Astrocyte (in vitro differentiated cells and primary cell): Measurements from ENCODE around the gene ASB2. TPM values are rescaled to one million over a fixed set of nuclear protein-coding genes. Genes with fewer than 3 reads are reported as not detected.

ENCODE experiments used
- DNase-seq: peaks from one replicate; pipeline ENCODE4 v3.0.0-alpha.2; 2010; ENCODE audit warnings: low read depth
- FAIRE-seq: peaks from 2 replicates; lab custom pipeline; 2011; peaks lifted over from hg19 to GRCh38; lab: Jason Lieb, UNC
- H2AFZ ChIP-seq: 2 replicates; pipeline ENCODE4 v1.6.0; 2012; ENCODE audit warnings: low read depth, low read length, inconsistent platforms
- H3K27ac ChIP-seq: 2 replicates; pipeline ENCODE4 v1.5.1; 2011; ENCODE audit warnings: low read depth, low read length, inconsistent platforms
- H3K27me3 ChIP-seq: 2 replicates; pipeline ENCODE4 v1.6.0; 2011; ENCODE audit warnings: low read length, inconsistent platforms; ENCODE audit not compliant: insufficient read depth
- H3K36me3 ChIP-seq: 2 replicates; pipeline ENCODE4 v1.5.1; 2011; ENCODE audit warnings: low read length, inconsistent platforms; ENCODE audit not compliant: insufficient read depth
- H3K4me1 ChIP-seq: 2 replicates; pipeline ENCODE4 v1.5.1; 2011; ENCODE audit warnings: low read length, inconsistent platforms; ENCODE audit not compliant: insufficient read depth
- H3K4me2 ChIP-seq: 2 replicates; pipeline ENCODE4 v1.6.0; 2012; ENCODE audit warnings: low read length, inconsistent platforms
- H3K4me3 ChIP-seq: 2 replicates; pipeline ENCODE4 v1.5.1; 2011; ENCODE audit warnings: low read depth, mild to moderate bottlenecking, low read length, inconsistent platforms; ENCODE audit not compliant: insufficient read depth
- H3K79me2 ChIP-seq: 2 replicates; pipeline ENCODE4 v1.6.0; 2012; ENCODE audit warnings: mild to moderate bottlenecking, low read length, inconsistent platforms; ENCODE audit not compliant: insufficient read depth
- H3K9ac ChIP-seq: 2 replicates; pipeline ENCODE4 v1.6.0; 2012; ENCODE audit warnings: mild to moderate bottlenecking, low read length, inconsistent platforms
- H3K9me3 ChIP-seq: 2 replicates; pipeline ENCODE4 v1.5.1; 2012; ENCODE audit warnings: low read depth, mild to moderate bottlenecking, low read length, inconsistent platforms; ENCODE audit not compliant: insufficient read depth
- H4K20me1 ChIP-seq: 2 replicates; pipeline ENCODE4 v1.6.0; 2012; ENCODE audit warnings: low read length, inconsistent platforms; ENCODE audit not compliant: insufficient read depth
- H3K27ac Mint-ChIP-seq: one replicate; pipeline ENCODE4 v1.8.0; 2021; ENCODE audit warnings: mild to moderate bottlenecking, mixed read lengths; ENCODE audit not compliant: unreplicated experiment
- H3K27me3 Mint-ChIP-seq: one replicate; pipeline ENCODE4 v1.8.0; 2021; ENCODE audit warnings: low read depth, mixed read lengths; ENCODE audit not compliant: unreplicated experiment
- H3K36me3 Mint-ChIP-seq: one replicate; pipeline ENCODE4 v1.8.0; 2021; ENCODE audit warnings: low read depth, mixed read lengths; ENCODE audit not compliant: unreplicated experiment
- H3K4me1 Mint-ChIP-seq: one replicate; pipeline ENCODE4 v1.8.0; 2021; ENCODE audit warnings: low read depth, mixed read lengths; ENCODE audit not compliant: unreplicated experiment
- H3K4me3 Mint-ChIP-seq: one replicate; pipeline ENCODE4 v1.8.0; 2021; ENCODE audit warnings: mild to moderate bottlenecking, moderate library complexity, mixed read lengths; ENCODE audit not compliant: unreplicated experiment
- H3K9me3 Mint-ChIP-seq: one replicate; pipeline ENCODE4 v1.8.0; 2021; ENCODE audit warnings: mild to moderate bottlenecking, mixed read lengths; ENCODE audit not compliant: unreplicated experiment
- EZH2 ChIP-seq: IDR thresholded peaks from 2 replicates; pipeline ENCODE4 v1.6.1; 2012; ENCODE audit warnings: mild to moderate bottlenecking, low read length, inconsistent platforms; ENCODE audit not compliant: insufficient read depth
- total RNA-seq: library from RNA; stranded (reverse); gene quantifications from 2 replicates; pipeline ENCODE4 v1.2.1, GENCODE V29; 2021
- TF ChIP-seq, protein P1 (sequence below): IDR thresholded peaks from 2 replicates; pipeline ENCODE4 v1.5.1; 2011; ENCODE audit warnings: low read depth, mild to moderate bottlenecking, inconsistent platforms, low read length, moderate library complexity; ENCODE audit not compliant: insufficient read depth

Gene ASB2
- total RNA-seq, 1 donor from 2014 or later = 0.25 TPM

DNA sequence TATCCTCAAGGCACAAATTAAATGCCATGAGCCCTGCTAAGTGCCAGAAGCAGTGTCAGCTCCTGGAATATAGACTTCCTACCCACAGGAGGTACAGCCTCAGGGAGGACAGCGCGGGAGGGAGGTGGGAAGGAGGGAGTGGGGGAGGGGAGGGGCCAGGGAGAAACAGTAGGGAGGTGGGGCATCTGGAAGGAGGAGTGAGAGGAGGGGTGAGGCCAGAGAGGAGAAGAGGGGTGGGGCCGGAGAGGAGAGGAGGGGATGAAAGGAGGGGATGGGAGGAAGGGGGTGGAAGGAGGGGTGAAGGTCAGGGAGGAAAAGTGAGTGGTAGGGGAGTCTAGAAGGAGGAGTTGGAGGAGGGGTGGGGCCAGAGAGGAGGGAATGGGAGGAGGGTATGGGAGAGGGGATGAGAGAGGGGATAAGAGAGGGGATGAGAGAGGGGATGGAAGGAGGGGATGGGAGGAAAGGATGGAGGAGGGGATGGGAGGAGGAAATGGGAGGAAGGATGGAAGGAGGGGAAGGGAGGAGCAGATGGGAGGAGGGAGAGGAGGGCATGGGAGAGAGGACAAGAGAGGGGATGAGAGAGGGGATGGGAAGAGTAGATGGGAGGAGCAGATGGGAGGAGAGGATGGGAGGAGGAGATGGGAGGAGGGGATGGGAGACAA is 11.6 kb upstream of the ASB2 start:
- Mint-ChIP-seq H3K36me3 (no peaks in the 10 kb centered on the region), H3K27ac (no peak overlapping the region), H3K27me3 (peaks cover 39% of the 10 kb centered on the region), H3K4me3 (no peak overlapping the region), H3K9me3 (peaks cover 6% of the 10 kb centered on the region), H3K4me1 (peaks cover 17% of the 10 kb centered on the region)
- no peak for DNase-seq
- H3K27me3 ChIP-seq = peaks cover 7% of the 10 kb centered on the region
- no peak for TF ChIP-seq EZH2
- TF ChIP-seq, protein P1, sequence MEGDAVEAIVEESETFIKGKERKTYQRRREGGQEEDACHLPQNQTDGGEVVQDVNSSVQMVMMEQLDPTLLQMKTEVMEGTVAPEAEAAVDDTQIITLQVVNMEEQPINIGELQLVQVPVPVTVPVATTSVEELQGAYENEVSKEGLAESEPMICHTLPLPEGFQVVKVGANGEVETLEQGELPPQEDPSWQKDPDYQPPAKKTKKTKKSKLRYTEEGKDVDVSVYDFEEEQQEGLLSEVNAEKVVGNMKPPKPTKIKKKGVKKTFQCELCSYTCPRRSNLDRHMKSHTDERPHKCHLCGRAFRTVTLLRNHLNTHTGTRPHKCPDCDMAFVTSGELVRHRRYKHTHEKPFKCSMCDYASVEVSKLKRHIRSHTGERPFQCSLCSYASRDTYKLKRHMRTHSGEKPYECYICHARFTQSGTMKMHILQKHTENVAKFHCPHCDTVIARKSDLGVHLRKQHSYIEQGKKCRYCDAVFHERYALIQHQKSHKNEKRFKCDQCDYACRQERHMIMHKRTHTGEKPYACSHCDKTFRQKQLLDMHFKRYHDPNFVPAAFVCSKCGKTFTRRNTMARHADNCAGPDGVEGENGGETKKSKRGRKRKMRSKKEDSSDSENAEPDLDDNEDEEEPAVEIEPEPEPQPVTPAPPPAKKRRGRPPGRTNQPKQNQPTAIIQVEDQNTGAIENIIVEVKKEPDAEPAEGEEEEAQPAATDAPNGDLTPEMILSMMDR = no peak
- H3K27ac ChIP-seq = no peak overlapping the region
- no peaks in the 10 kb centered on the region for H4K20me1 ChIP-seq
- no peaks in the 10 kb centered on the region for H3K79me2 ChIP-seq
- H3K4me1 ChIP-seq = peaks cover 17% of the 10 kb centered on the region
- no peak overlapping the region for H2AFZ ChIP-seq
- no peak overlapping the region for H3K9ac ChIP-seq
- H3K9me3 ChIP-seq = no peaks in the 10 kb centered on the region
- H3K4me3 ChIP-seq = no peak overlapping the region
- no peak overlapping the region for H3K4me2 ChIP-seq
- FAIRE-seq = no peak
- H3K36me3 ChIP-seq = no peaks in the 10 kb centered on the region

DNA sequence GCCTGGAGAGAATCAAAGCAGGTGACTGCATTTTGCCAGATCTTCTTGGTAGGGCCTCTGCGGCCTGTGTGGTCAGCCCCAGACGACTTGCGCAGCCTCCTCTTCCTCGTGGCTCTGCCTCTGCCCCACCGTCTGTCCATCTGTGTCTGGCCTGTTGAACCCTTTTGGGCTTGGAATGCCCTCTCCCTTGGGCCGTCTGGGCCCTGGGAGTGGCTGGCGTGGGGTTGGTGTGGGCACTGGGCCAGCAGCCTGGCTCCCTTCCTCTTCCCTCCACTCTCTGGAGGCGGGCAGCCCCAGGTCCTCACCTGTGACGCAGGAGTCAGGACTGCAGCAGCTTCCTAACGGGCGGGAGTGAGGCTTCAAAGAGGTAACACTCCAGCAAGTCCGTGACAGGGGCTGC is 11.0 kb upstream of the ASB2 start:
- Histone ChIP-seq H4K20me1 (no peaks in the 10 kb centered on the region), H3K9ac (no peak overlapping the region), H3K4me1 (peaks cover 17% of the 10 kb centered on the region), H3K79me2 (no peaks in the 10 kb centered on the region), H3K9me3 (no peaks in the 10 kb centered on the region), H3K27me3 (peaks cover 7% of the 10 kb centered on the region), H3K27ac (no peak overlapping the region), H2AFZ (no peak overlapping the region), H3K36me3 (no peaks in the 10 kb centered on the region), H3K4me3 (no peak overlapping the region), H3K4me2 (no peak overlapping the region)
- Mint-ChIP-seq H3K4me3 (no peak overlapping the region), H3K36me3 (no peaks in the 10 kb centered on the region), H3K9me3 (peaks cover 6% of the 10 kb centered on the region), H3K27me3 (peaks cover 39% of the 10 kb centered on the region), H3K27ac (no peak overlapping the region), H3K4me1 (peaks cover 17% of the 10 kb centered on the region)
- FAIRE-seq (no peak), DNase-seq (no peak)
- TF ChIP-seq, protein P1 = no peak
- TF ChIP-seq EZH2 = no peak

DNA sequence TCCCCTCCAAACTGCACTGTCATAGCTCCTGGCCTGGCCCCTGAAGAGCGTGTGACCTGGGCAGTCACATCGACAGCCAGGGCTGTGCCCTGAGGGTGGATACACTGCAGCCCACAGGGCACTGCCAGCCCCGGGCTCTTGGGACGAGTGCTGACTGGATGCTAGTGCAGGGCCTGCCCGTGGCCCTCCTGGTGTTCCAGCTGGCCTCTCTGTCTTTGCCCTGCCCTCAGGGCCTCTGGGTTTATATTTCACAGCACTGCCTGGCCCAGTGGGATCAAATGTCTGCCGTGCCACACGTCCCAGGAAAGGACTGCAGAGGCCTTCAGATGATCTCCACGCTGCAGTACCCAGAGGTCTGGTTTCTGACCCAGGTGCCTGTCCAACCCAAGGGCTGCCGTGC is 10.6 kb upstream of the ASB2 start:
- Histone ChIP-seq H3K27me3 (peaks cover 7% of the 10 kb centered on the region), H2AFZ (no peak overlapping the region), H3K79me2 (no peaks in the 10 kb centered on the region), H3K36me3 (no peaks in the 10 kb centered on the region), H3K4me2 (no peak overlapping the region), H3K4me1 (peaks cover 17% of the 10 kb centered on the region), H3K27ac (no peak overlapping the region), H3K9ac (no peak overlapping the region), H4K20me1 (no peaks in the 10 kb centered on the region), H3K4me3 (no peak overlapping the region), H3K9me3 (no peaks in the 10 kb centered on the region)
- peaks cover 17% of the 10 kb centered on the region for H3K4me1 Mint-ChIP-seq
- H3K27ac Mint-ChIP-seq = no peak overlapping the region
- H3K27me3 Mint-ChIP-seq = peaks cover 41% of the 10 kb centered on the region
- DNase-seq (no peak), FAIRE-seq (no peak)
- H3K4me3 Mint-ChIP-seq = no peak overlapping the region
- peaks cover 6% of the 10 kb centered on the region for H3K9me3 Mint-ChIP-seq
- no peaks in the 10 kb centered on the region for H3K36me3 Mint-ChIP-seq
- TF ChIP-seq EZH2 = no peak
